Astrocyte (in vitro differentiated cells and primary cell): Measurements from ENCODE around the gene ACACB. TPM values are rescaled to one million over a fixed set of nuclear protein-coding genes. Genes with fewer than 3 reads are reported as not detected.

Experiments used
- DNase-seq: peaks from one replicate; pipeline ENCODE4 v3.0.0-alpha.2; 2010; ENCODE audit warnings: low read depth
- FAIRE-seq: peaks from 2 replicates; lab custom pipeline; 2011; peaks lifted over from hg19 to GRCh38; lab: Jason Lieb, UNC
- H2AFZ ChIP-seq: 2 replicates; pipeline ENCODE4 v1.6.0; 2012; ENCODE audit warnings: low read depth, low read length, inconsistent platforms
- H3K27ac ChIP-seq: 2 replicates; pipeline ENCODE4 v1.5.1; 2011; ENCODE audit warnings: low read depth, low read length, inconsistent platforms
- H3K27me3 ChIP-seq: 2 replicates; pipeline ENCODE4 v1.6.0; 2011; ENCODE audit warnings: low read length, inconsistent platforms; ENCODE audit not compliant: insufficient read depth
- H3K36me3 ChIP-seq: 2 replicates; pipeline ENCODE4 v1.5.1; 2011; ENCODE audit warnings: low read length, inconsistent platforms; ENCODE audit not compliant: insufficient read depth
- H3K4me1 ChIP-seq: 2 replicates; pipeline ENCODE4 v1.5.1; 2011; ENCODE audit warnings: low read length, inconsistent platforms; ENCODE audit not compliant: insufficient read depth
- H3K4me2 ChIP-seq: 2 replicates; pipeline ENCODE4 v1.6.0; 2012; ENCODE audit warnings: low read length, inconsistent platforms
- H3K4me3 ChIP-seq: 2 replicates; pipeline ENCODE4 v1.5.1; 2011; ENCODE audit warnings: low read depth, mild to moderate bottlenecking, low read length, inconsistent platforms; ENCODE audit not compliant: insufficient read depth
- H3K79me2 ChIP-seq: 2 replicates; pipeline ENCODE4 v1.6.0; 2012; ENCODE audit warnings: mild to moderate bottlenecking, low read length, inconsistent platforms; ENCODE audit not compliant: insufficient read depth
- H3K9ac ChIP-seq: 2 replicates; pipeline ENCODE4 v1.6.0; 2012; ENCODE audit warnings: mild to moderate bottlenecking, low read length, inconsistent platforms
- H3K9me3 ChIP-seq: 2 replicates; pipeline ENCODE4 v1.5.1; 2012; ENCODE audit warnings: low read depth, mild to moderate bottlenecking, low read length, inconsistent platforms; ENCODE audit not compliant: insufficient read depth
- H4K20me1 ChIP-seq: 2 replicates; pipeline ENCODE4 v1.6.0; 2012; ENCODE audit warnings: low read length, inconsistent platforms; ENCODE audit not compliant: insufficient read depth
- H3K27ac Mint-ChIP-seq: one replicate; pipeline ENCODE4 v1.8.0; 2021; ENCODE audit warnings: mild to moderate bottlenecking, mixed read lengths; ENCODE audit not compliant: unreplicated experiment
- H3K27me3 Mint-ChIP-seq: one replicate; pipeline ENCODE4 v1.8.0; 2021; ENCODE audit warnings: low read depth, mixed read lengths; ENCODE audit not compliant: unreplicated experiment
- H3K36me3 Mint-ChIP-seq: one replicate; pipeline ENCODE4 v1.8.0; 2021; ENCODE audit warnings: low read depth, mixed read lengths; ENCODE audit not compliant: unreplicated experiment
- H3K4me1 Mint-ChIP-seq: one replicate; pipeline ENCODE4 v1.8.0; 2021; ENCODE audit warnings: low read depth, mixed read lengths; ENCODE audit not compliant: unreplicated experiment
- H3K4me3 Mint-ChIP-seq: one replicate; pipeline ENCODE4 v1.8.0; 2021; ENCODE audit warnings: mild to moderate bottlenecking, moderate library complexity, mixed read lengths; ENCODE audit not compliant: unreplicated experiment
- H3K9me3 Mint-ChIP-seq: one replicate; pipeline ENCODE4 v1.8.0; 2021; ENCODE audit warnings: mild to moderate bottlenecking, mixed read lengths; ENCODE audit not compliant: unreplicated experiment
- EZH2 ChIP-seq: IDR thresholded peaks from 2 replicates; pipeline ENCODE4 v1.6.1; 2012; ENCODE audit warnings: mild to moderate bottlenecking, low read length, inconsistent platforms; ENCODE audit not compliant: insufficient read depth
- total RNA-seq: library from RNA; stranded (reverse); gene quantifications from 2 replicates; pipeline ENCODE4 v1.2.1, GENCODE V29; 2021
- TF ChIP-seq, protein P1 (sequence below): IDR thresholded peaks from 2 replicates; pipeline ENCODE4 v1.5.1; 2011; ENCODE audit warnings: low read depth, mild to moderate bottlenecking, inconsistent platforms, low read length, moderate library complexity; ENCODE audit not compliant: insufficient read depth

The ACACB gene
- total RNA-seq, 1 donor from 2014 or later, result 3.9 TPM

DNA sequence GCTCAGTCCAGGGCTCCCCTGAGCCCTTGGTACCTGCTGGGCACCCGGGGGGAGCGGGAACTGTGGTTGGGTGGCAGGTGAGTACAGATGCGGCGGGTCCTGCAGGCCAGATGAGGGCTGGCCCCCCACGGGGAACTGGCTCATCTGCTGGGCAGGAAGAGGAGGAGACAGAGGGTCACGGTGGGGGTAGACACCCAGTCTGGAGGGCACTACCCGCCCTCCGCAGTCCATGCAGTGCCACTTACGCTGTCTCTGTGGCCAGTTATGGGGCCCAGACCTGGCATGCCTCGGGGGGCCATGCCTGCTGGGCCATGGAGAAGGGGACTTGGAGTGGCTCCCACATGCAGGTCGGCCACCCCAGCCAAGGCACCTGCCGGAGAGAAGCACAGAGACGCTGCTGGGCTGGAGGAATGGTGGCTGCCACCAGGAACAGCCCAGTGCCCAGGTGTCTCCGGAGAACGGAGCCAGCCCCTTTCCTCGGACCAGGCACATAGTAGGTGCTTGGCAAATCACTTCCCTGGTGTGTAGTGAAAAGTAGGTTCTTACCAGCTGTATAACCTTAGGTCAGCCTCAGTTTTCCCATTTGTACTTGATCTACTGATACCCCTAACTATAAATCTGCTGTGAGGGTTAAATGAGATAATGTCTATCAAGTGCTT is 171.6 kb downstream of the ACACB start:
- Histone ChIP-seq H3K4me3 (no peak overlapping the region), H3K36me3 (no peaks in the 10 kb centered on the region), H4K20me1 (no peaks in the 10 kb centered on the region), H3K9me3 (no peaks in the 10 kb centered on the region), H3K9ac (no peak overlapping the region), H3K27ac (no peak overlapping the region), H3K79me2 (no peaks in the 10 kb centered on the region), H2AFZ (no peak overlapping the region), H3K4me2 (no peak overlapping the region), H3K4me1 (peaks cover 3% of the 10 kb centered on the region), H3K27me3 (peaks cover 5% of the 10 kb centered on the region)
- FAIRE-seq, result no peak
- H3K4me1 Mint-ChIP-seq, result no peaks in the 10 kb centered on the region
- H3K9me3 Mint-ChIP-seq, result no peaks in the 10 kb centered on the region
- H3K27ac Mint-ChIP-seq, result no peak overlapping the region
- no peak for TF ChIP-seq EZH2
- TF ChIP-seq, protein P1, sequence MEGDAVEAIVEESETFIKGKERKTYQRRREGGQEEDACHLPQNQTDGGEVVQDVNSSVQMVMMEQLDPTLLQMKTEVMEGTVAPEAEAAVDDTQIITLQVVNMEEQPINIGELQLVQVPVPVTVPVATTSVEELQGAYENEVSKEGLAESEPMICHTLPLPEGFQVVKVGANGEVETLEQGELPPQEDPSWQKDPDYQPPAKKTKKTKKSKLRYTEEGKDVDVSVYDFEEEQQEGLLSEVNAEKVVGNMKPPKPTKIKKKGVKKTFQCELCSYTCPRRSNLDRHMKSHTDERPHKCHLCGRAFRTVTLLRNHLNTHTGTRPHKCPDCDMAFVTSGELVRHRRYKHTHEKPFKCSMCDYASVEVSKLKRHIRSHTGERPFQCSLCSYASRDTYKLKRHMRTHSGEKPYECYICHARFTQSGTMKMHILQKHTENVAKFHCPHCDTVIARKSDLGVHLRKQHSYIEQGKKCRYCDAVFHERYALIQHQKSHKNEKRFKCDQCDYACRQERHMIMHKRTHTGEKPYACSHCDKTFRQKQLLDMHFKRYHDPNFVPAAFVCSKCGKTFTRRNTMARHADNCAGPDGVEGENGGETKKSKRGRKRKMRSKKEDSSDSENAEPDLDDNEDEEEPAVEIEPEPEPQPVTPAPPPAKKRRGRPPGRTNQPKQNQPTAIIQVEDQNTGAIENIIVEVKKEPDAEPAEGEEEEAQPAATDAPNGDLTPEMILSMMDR, result no peak
- no peak overlapping the region for H3K4me3 Mint-ChIP-seq
- DNase-seq, result no peak
- H3K27me3 Mint-ChIP-seq, result peaks cover 34% of the 10 kb centered on the region
- no peaks in the 10 kb centered on the region for H3K36me3 Mint-ChIP-seq

DNA sequence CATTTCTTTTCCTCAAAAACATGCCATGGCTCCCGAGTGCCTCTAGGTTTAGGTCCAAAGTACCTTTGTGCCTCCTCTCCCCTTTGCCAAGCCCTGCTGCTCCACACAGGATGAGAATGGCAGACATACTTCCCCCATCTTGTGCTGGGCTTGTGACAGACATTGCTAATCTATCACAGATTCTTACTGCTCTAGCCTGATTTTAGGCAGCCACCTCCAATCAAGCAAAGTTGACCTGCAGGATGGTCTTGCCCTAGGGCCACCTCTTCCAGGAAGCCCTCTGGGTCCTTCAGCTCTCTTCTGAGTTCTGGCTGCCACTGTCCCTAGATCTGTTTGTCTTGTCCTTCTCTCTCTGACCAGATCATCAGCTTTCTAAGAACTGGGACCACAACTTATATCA is 172.2 kb downstream of the ACACB start:
- H4K20me1 ChIP-seq, result no peaks in the 10 kb centered on the region
- H3K4me1 ChIP-seq, result peaks cover 3% of the 10 kb centered on the region
- H3K79me2 ChIP-seq, result no peaks in the 10 kb centered on the region
- DNase-seq (no peak), FAIRE-seq (no peak)
- no peak overlapping the region for H3K27ac ChIP-seq
- H3K4me3 ChIP-seq, result no peak overlapping the region
- no peak overlapping the region for H3K4me2 ChIP-seq
- no peak overlapping the region for H2AFZ ChIP-seq
- no peak overlapping the region for H3K27ac Mint-ChIP-seq
- no peak overlapping the region for H3K4me3 Mint-ChIP-seq
- TF ChIP-seq EZH2, result no peak
- TF ChIP-seq, protein P1, result no peak
- no peaks in the 10 kb centered on the region for H3K9me3 Mint-ChIP-seq
- H3K27me3 ChIP-seq, result peaks cover 5% of the 10 kb centered on the region
- no peaks in the 10 kb centered on the region for H3K9me3 ChIP-seq
- H3K36me3 ChIP-seq, result no peaks in the 10 kb centered on the region
- H3K4me1 Mint-ChIP-seq, result no peaks in the 10 kb centered on the region
- no peak overlapping the region for H3K9ac ChIP-seq
- H3K36me3 Mint-ChIP-seq, result no peaks in the 10 kb centered on the region
- peaks cover 40% of the 10 kb centered on the region for H3K27me3 Mint-ChIP-seq

DNA sequence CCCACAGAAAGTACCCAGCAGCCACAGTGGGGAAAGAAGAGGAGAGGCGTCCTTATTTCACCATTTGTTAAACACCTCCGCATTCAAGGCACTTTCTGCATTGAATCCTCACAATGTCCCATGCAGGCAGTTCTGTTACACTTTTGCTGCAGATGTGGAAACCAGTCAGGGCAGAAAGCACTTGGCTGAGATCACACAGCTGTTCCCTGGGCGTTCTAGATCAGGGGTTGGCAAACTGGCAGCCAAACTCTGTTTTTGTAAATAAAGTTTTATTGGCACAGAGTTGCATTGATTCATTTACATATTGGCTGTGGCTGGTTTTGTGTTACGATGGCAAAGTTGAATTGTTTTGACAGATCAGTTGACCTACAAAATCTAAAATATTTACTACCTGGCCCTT is 172.6 kb downstream of the ACACB start:
- Histone ChIP-seq H3K36me3 (no peaks in the 10 kb centered on the region), H3K9me3 (no peaks in the 10 kb centered on the region), H4K20me1 (no peaks in the 10 kb centered on the region), H3K79me2 (no peaks in the 10 kb centered on the region), H3K27me3 (peaks cover 5% of the 10 kb centered on the region), H3K27ac (no peak overlapping the region), H3K4me3 (no peak overlapping the region), H3K4me2 (no peak overlapping the region), H2AFZ (no peak overlapping the region), H3K9ac (no peak overlapping the region), H3K4me1 (peaks cover 3% of the 10 kb centered on the region)
- H3K9me3 Mint-ChIP-seq, result no peaks in the 10 kb centered on the region
- no peak for DNase-seq
- H3K4me1 Mint-ChIP-seq, result no peaks in the 10 kb centered on the region
- no peak overlapping the region for H3K4me3 Mint-ChIP-seq
- no peaks in the 10 kb centered on the region for H3K36me3 Mint-ChIP-seq
- no peak for FAIRE-seq
- no peak for TF ChIP-seq EZH2
- H3K27me3 Mint-ChIP-seq, result peaks cover 43% of the 10 kb centered on the region
- no peak overlapping the region for H3K27ac Mint-ChIP-seq
